PC-3 (cell line): ENCODE results near the gene PAPOLG.

Source experiments
- EZH2 ChIP-seq: fragments of 300-600 bp; sonication (generic); IDR thresholded peaks from one replicate; pipeline ENCODE4 v1.6.1; 2017; ENCODE audit warnings: antibody characterized with exemption, mild to moderate bottlenecking, low read length; ENCODE audit not compliant: unreplicated experiment
- EZH2phosphoT487 ChIP-seq: fragments of 300-600 bp; sonication (generic); IDR thresholded peaks from 2 replicates; pipeline ENCODE4 v1.6.1; 2018; ENCODE audit warnings: mild to moderate bottlenecking, antibody characterized with exemption, low read length, borderline replicate concordance
- TF ChIP-seq, protein P1 (sequence below): fragments of 300-600 bp; sonication (generic); conservative IDR thresholded peaks from 2 replicates; pipeline ENCODE4 v1.5.1; 2017; ENCODE audit warnings: antibody characterized with exemption, low read depth, mild to moderate bottlenecking, low read length

DNA sequence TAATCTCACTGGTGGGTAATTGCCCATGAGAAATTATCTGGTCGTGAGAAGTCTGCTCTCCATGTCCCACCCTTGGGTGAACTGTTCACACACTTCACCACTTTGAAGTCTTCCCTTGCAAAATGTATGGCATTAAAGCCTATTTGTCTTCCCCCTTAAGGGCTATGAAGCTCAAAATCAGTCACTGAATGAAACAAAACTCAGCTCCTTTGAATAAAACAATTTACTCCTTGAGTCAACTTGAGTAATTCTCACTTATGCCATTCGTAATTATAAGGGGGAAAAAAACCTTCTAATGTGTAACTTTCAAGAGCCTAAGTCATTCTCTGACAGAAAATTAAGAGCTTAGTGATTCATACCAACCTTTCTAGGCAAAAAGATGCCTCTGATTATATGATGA lies 76.6 kb downstream of the PAPOLG start:
- TF ChIP-seq, protein P1, sequence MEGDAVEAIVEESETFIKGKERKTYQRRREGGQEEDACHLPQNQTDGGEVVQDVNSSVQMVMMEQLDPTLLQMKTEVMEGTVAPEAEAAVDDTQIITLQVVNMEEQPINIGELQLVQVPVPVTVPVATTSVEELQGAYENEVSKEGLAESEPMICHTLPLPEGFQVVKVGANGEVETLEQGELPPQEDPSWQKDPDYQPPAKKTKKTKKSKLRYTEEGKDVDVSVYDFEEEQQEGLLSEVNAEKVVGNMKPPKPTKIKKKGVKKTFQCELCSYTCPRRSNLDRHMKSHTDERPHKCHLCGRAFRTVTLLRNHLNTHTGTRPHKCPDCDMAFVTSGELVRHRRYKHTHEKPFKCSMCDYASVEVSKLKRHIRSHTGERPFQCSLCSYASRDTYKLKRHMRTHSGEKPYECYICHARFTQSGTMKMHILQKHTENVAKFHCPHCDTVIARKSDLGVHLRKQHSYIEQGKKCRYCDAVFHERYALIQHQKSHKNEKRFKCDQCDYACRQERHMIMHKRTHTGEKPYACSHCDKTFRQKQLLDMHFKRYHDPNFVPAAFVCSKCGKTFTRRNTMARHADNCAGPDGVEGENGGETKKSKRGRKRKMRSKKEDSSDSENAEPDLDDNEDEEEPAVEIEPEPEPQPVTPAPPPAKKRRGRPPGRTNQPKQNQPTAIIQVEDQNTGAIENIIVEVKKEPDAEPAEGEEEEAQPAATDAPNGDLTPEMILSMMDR: no peak
- TF ChIP-seq EZH2phosphoT487: no peak
- TF ChIP-seq EZH2: no peak
